Memory B cell (primary cell): ENCODE measurements around the gene CAPN5.

ENCODE experiments used
- ATAC-seq: fragments of 150-1000 bp; cut with Tn5 transposase; 2 replicates; pipeline ENCODE4 v1.10.0; 2021; ENCODE audit warnings: low read depth, mild to moderate bottlenecking, moderate library complexity
- DNase-seq, 2 donors: peaks; one replicate each; pipeline ENCODE4 v3.0.0; 2022; ENCODE audit warnings: low spot score in 2 of 2
- H3K27ac Mint-ChIP-seq: one replicate; pipeline ENCODE4 v1.8.0; 2022; ENCODE audit warnings: mild to moderate bottlenecking, moderate library complexity, mixed read lengths
- H3K27me3 Mint-ChIP-seq: one replicate; pipeline ENCODE4 v1.8.0; 2022; ENCODE audit warnings: mixed read lengths
- H3K36me3 Mint-ChIP-seq: one replicate; pipeline ENCODE4 v1.8.0; 2022; ENCODE audit warnings: mild to moderate bottlenecking, mixed read lengths
- H3K4me1 Mint-ChIP-seq: one replicate; pipeline ENCODE4 v1.8.0; 2022; ENCODE audit warnings: mixed read lengths
- H3K4me3 Mint-ChIP-seq: one replicate; pipeline ENCODE4 v1.8.0; 2022; ENCODE audit warnings: mild to moderate bottlenecking, moderate library complexity, mixed read lengths
- H3K9me3 Mint-ChIP-seq: one replicate; pipeline ENCODE4 v1.8.0; 2022; ENCODE audit warnings: mixed read lengths

Gene CAPN5

GRCh38 chr11:77074626-77075221 lies 8.0 kb downstream of the CAPN5 start:
- DNase-seq (no peak), ATAC-seq (no peak)
- Mint-ChIP-seq H3K27me3 (peaks cover 9% of the 10 kb centered on the region), H3K27ac (no peak overlapping the region), H3K4me3 (no peak overlapping the region), H3K36me3 (no peaks in the 10 kb centered on the region), H3K9me3 (peaks cover 9% of the 10 kb centered on the region), H3K4me1 (peaks cover 4% of the 10 kb centered on the region)

DNA sequence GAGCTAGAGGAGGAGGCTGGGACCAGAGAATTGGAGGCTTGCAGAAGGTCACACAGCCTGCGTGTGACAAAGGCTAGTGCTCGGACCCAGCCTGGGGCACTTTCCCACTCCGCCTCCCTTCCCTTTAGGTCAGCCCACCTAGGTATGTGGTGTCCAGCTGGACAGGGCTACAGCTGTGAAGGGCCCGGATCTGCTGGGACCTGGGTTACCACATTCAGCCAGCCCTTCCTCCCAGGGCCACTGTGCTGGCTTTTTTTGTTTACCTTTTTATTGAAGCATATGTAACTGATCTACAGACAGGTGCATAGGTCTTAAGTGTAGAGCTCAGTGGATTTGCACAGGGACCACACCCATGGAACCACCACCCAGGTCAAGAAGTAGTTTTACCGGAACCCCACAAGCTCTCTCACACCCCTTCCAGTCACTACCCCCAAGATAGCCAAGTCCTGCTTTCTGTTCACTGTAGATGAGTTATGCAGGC lies 8.7 kb downstream of the CAPN5 start:
- no peak for DNase-seq
- peaks cover 9% of the 10 kb centered on the region for H3K9me3 Mint-ChIP-seq
- H3K27ac Mint-ChIP-seq: no peak overlapping the region
- no peak overlapping the region for H3K4me3 Mint-ChIP-seq
- peaks cover 9% of the 10 kb centered on the region for H3K27me3 Mint-ChIP-seq
- ATAC-seq: no peak
- H3K4me1 Mint-ChIP-seq: peaks cover 4% of the 10 kb centered on the region
- no peaks in the 10 kb centered on the region for H3K36me3 Mint-ChIP-seq

GRCh38 chr11:77079666-77080065 lies 12.9 kb downstream of the CAPN5 start:
- Mint-ChIP-seq H3K27me3 (peaks cover 6% of the 10 kb centered on the region), H3K9me3 (peaks cover 9% of the 10 kb centered on the region), H3K36me3 (no peaks in the 10 kb centered on the region), H3K27ac (no peak overlapping the region), H3K4me3 (no peak overlapping the region), H3K4me1 (no peaks in the 10 kb centered on the region)
- DNase-seq (no peak), ATAC-seq (no peak)

DNA sequence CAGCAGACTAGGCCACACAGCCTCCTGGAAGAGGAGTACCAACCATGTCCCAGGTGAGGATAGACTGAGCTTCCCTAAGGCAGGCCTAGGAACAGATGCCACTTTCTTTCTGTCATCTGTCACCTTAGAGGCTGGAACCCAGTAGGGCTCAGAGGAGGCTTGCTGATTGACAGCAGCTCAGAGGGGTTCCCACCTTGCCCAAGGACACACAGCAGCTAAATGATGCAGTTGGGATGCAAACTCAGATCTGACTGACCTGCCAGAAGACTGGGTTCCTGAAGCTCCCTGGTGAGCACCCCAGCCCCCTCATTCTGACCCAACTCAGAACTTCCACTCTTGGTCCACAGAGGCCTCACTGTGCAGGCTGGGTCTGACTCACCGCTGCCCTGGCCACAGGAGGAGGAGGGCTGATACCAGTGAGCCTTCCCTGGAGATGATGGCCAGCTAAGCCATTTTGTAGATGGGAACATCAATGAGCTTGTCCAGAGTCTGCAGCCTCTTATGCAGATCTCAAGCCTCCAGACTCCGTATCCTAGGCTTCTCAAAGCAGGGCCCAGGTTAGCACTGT lies 14.0 kb downstream of the CAPN5 start:
- Mint-ChIP-seq H3K4me3 (no peak overlapping the region), H3K9me3 (peaks cover 9% of the 10 kb centered on the region), H3K36me3 (no peaks in the 10 kb centered on the region), H3K27me3 (peaks cover 6% of the 10 kb centered on the region), H3K27ac (no peak overlapping the region), H3K4me1 (no peaks in the 10 kb centered on the region)
- DNase-seq (no peak), ATAC-seq (no peak)

- Mint-ChIP-seq H3K36me3 (no peaks in the 10 kb centered on the region), H3K27ac (no peak overlapping the region), H3K4me3 (no peak overlapping the region), H3K4me1 (no peaks in the 10 kb centered on the region), H3K9me3 (peaks cover 9% of the 10 kb centered on the region), H3K27me3 (peaks cover 6% of the 10 kb centered on the region)
- ATAC-seq (no peak), DNase-seq (no peak)
Observed at GRCh38 chr11:77081381-77081851, 14.6 kb downstream of the CAPN5 start.

- Mint-ChIP-seq H3K27me3 (peaks cover 6% of the 10 kb centered on the region), H3K4me1 (no peaks in the 10 kb centered on the region), H3K27ac (no peak overlapping the region), H3K36me3 (no peaks in the 10 kb centered on the region), H3K4me3 (no peak overlapping the region), H3K9me3 (peaks cover 9% of the 10 kb centered on the region)
- DNase-seq (no peak), ATAC-seq (no peak)
Observed at GRCh38 chr11:77081976-77082836, 15.4 kb downstream of the CAPN5 start.

- no peak overlapping the region for H3K4me3 Mint-ChIP-seq
- DNase-seq (no peak), ATAC-seq (no peak)
- peaks cover 9% of the 10 kb centered on the region for H3K9me3 Mint-ChIP-seq
- H3K27me3 Mint-ChIP-seq: peaks cover 6% of the 10 kb centered on the region
- H3K4me1 Mint-ChIP-seq: no peaks in the 10 kb centered on the region
- H3K27ac Mint-ChIP-seq: no peak overlapping the region
- H3K36me3 Mint-ChIP-seq: no peaks in the 10 kb centered on the region
Observed at GRCh38 chr11:77082838-77083565, 16.2 kb downstream of the CAPN5 start.

GRCh38 chr11:77083566-77084245 lies 16.9 kb downstream of the CAPN5 start:
- H3K4me3 Mint-ChIP-seq: no peak overlapping the region
- DNase-seq (no peak), ATAC-seq (no peak)
- H3K4me1 Mint-ChIP-seq: no peaks in the 10 kb centered on the region
- H3K9me3 Mint-ChIP-seq: peaks cover 4% of the 10 kb centered on the region
- peaks cover 6% of the 10 kb centered on the region for H3K27me3 Mint-ChIP-seq
- no peak overlapping the region for H3K27ac Mint-ChIP-seq
- no peaks in the 10 kb centered on the region for H3K36me3 Mint-ChIP-seq

DNA sequence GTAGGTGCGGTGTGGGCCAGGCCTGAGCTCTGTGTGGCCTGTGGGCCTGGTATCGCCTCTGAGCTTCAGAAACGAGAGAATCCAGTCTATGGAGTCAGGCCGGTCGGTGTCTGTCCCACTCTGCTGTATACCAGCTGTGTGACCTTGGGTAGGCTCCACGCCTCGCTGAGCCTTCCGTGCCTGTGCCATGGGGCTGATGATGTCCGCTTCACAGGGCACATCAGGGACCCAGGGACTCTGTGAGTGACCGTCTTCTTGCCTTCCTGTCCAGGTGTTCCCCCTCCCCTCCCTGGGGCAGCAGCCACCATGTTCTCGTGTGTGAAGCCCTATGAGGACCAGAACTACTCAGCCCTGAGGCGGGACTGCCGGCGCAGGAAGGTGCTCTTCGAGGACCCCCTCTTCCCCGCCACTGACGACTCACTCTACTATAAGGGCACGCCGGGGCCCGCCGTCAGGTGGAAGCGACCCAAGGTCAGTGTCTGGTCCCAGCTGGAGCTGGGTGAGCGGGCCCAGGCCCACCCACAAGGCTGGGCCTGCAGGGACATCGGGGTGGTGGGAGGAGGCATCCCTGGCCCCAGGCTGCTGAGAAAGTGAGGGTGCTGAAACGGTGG lies 17.9 kb downstream of the CAPN5 start:
- Mint-ChIP-seq H3K27ac (no peak overlapping the region), H3K4me1 (no peaks in the 10 kb centered on the region), H3K9me3 (no peaks in the 10 kb centered on the region), H3K4me3 (no peak overlapping the region), H3K36me3 (no peaks in the 10 kb centered on the region), H3K27me3 (peaks cover 2% of the 10 kb centered on the region)
- DNase-seq: no peak
- ATAC-seq: no peak

- no peaks in the 10 kb centered on the region for H3K9me3 Mint-ChIP-seq
Observed at GRCh38 chr11:77085652-77086051, 18.9 kb downstream of the CAPN5 start.

GRCh38 chr11:77086521-77087472 lies 20.0 kb downstream of the CAPN5 start:
- peaks cover 3% of the 10 kb centered on the region for H3K4me1 Mint-ChIP-seq
- H3K36me3 Mint-ChIP-seq: no peaks in the 10 kb centered on the region
- no peak overlapping the region for H3K4me3 Mint-ChIP-seq
- ATAC-seq (no peak), DNase-seq (no peak)
- H3K9me3 Mint-ChIP-seq: no peaks in the 10 kb centered on the region
- H3K27me3 Mint-ChIP-seq: peaks cover 4% of the 10 kb centered on the region
- H3K27ac Mint-ChIP-seq: no peak overlapping the region

More at GRCh38 chr11:77085652-77086051, 18.9 kb downstream of the CAPN5 start:
- Mint-ChIP-seq H3K4me3 (no peak overlapping the region), H3K27ac (no peak overlapping the region), H3K4me1 (no peaks in the 10 kb centered on the region), H3K27me3 (peaks cover 2% of the 10 kb centered on the region), H3K36me3 (no peaks in the 10 kb centered on the region)
- no peak for DNase-seq
- ATAC-seq: no peak

DNA sequence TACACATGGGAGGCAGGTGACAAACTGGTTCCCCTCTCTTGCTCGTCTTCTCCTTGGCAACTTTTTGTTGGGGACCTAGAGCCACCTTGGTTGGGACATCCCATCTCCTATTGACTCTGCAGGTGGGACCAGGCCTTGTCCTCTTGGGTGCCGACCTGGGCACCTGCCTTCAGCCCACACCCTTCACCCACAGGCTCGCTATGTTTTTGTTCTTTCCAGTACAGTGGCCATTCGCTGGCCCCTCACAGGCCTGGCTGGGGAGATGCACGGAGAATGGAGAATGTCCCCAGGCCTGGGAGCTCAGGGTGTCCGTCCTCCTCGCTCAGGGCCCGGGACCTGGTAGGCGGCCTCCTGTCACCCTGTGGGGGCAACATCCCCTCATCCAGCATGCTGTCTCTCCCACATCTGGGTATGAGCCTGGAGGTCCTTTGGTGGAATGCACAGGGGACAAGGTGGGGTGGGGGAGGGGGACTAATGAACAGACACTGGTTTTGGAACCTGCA lies 21.0 kb downstream of the CAPN5 start:
- no peak overlapping the region for H3K27ac Mint-ChIP-seq
- H3K27me3 Mint-ChIP-seq: peaks cover 1% of the 10 kb centered on the region
- DNase-seq: no peak
- no peak overlapping the region for H3K4me3 Mint-ChIP-seq
- H3K36me3 Mint-ChIP-seq: no peaks in the 10 kb centered on the region
- no peaks in the 10 kb centered on the region for H3K9me3 Mint-ChIP-seq
- no peak for ATAC-seq
- peaks cover 3% of the 10 kb centered on the region for H3K4me1 Mint-ChIP-seq
